ENCODE results near the gene RRAD. TPM values are rescaled to one million over a fixed set of nuclear protein-coding genes. Genes with fewer than 3 reads are reported as not detected.
"Not testable (repeated sequence)": the region's sequence is repeated elsewhere in the genome, so short reads cannot be mapped to it uniquely, and the experiment has no call there.

RRAD gene
- total RNA-seq = under 1 TPM in 1 of 2 experiments, not detected in 1; 0.55 TPM
- polyA plus RNA-seq = not detected
- total RNA-seq = 0 to 1.4 (median 0.45) reads per million in 6 experiments

GRCh38 chr16:66925322-66925840, at the start of gene RRAD:
Gene RRAD (minus strand): TSS chr16:66925535. CDS start chr16:66925179, 356 bp downstream.
- ATAC-seq = peak; percentile 15 to 17
- H3K4me3 Mint-ChIP-seq = peak within 1 kb of the TSS; percentile 54 to 80 (median 71)
- H3K27ac Mint-ChIP-seq = peak within 1 kb of the TSS in 3 of 10 donors; percentile 41 to 59 (median 47)
- peaks cover 0 to 3% (median 0%) of the 10 kb centered on the region in 3 donors for H3K36me3 Mint-ChIP-seq
- peak in 1 of 10 donors; percentile 13 for DNase-seq
- POLR2A ChIA-PET = no interaction called here
- peaks cover 11 to 43% (median 18%) of the 10 kb centered on the region in 5 donors for H3K27me3 Mint-ChIP-seq
- peaks cover 2 to 15% (median 6%) of the 10 kb centered on the region in 4 donors for H3K4me1 Mint-ChIP-seq
- no peaks in the 10 kb centered on the region for H3K9me3 Mint-ChIP-seq

- H3K4me3 Mint-ChIP-seq = peak overlapping the region; percentile 54 to 86 (median 72)
- H3K9me3 Mint-ChIP-seq, ATAC-seq, H3K36me3 Mint-ChIP-seq, H3K27me3 Mint-ChIP-seq, POLR2A ChIA-PET: not testable (repeated sequence)
- peak overlapping the region in 5 of 10 donors; percentile 6 to 69 (median 58) for H3K27ac Mint-ChIP-seq
- H3K4me1 Mint-ChIP-seq = peaks cover 4 to 14% (median 10%) of the 10 kb centered on the region in 4 donors
- DNase-seq = peak in 6 of 10 donors; percentile 11 to 37 (median 31)
These were observed 49.6 kb upstream of the RRAD start for GRCh38 chr16:66974932-66975246.

- not testable (repeated sequence) for H3K27me3 Mint-ChIP-seq, H3K9me3 Mint-ChIP-seq, H3K36me3 Mint-ChIP-seq, DNase-seq, ATAC-seq
- H3K4me1 Mint-ChIP-seq = peaks cover 4 to 14% (median 10%) of the 10 kb centered on the region in 4 donors
- peak overlapping the region in 7 of 10 donors; percentile 54 to 86 (median 74) for H3K4me3 Mint-ChIP-seq
- H3K27ac Mint-ChIP-seq = peak overlapping the region in 2 of 10 donors; percentile 6 to 58
- POLR2A ChIA-PET = interaction anchor here (0.5 kb wide), 1 partner anchor 119 kb away, joined by 4 read pairs; no protein-coding TSS in a partner anchor
These were observed 49.0 kb upstream of the RRAD start for GRCh38 chr16:66974156-66974931.

GRCh38 chr16:66973716-66974115, 48.4 kb upstream of the RRAD start:
- no peak overlapping the region for H3K4me3 Mint-ChIP-seq
- H3K4me1 Mint-ChIP-seq = peaks cover 4 to 14% (median 10%) of the 10 kb centered on the region in 4 donors
- H3K27ac Mint-ChIP-seq = no peak overlapping the region
- ATAC-seq (no peak), DNase-seq (no peak)
- POLR2A ChIA-PET = interaction anchor here (0.5 kb wide), 1 partner anchor 120 kb away, joined by 4 read pairs; no protein-coding TSS in a partner anchor
- H3K9me3 Mint-ChIP-seq = no peaks in the 10 kb centered on the region
- no peaks in the 10 kb centered on the region for H3K36me3 Mint-ChIP-seq
- peaks cover 0 to 8% (median 0%) of the 10 kb centered on the region in 5 donors for H3K27me3 Mint-ChIP-seq

- no peaks in the 10 kb centered on the region for H3K36me3 Mint-ChIP-seq
- no peaks in the 10 kb centered on the region for H3K9me3 Mint-ChIP-seq
- POLR2A ChIA-PET = no interaction called here
- H3K4me1 Mint-ChIP-seq = peaks cover 4 to 14% (median 10%) of the 10 kb centered on the region in 4 donors
- DNase-seq (no peak), ATAC-seq (no peak)
- peaks cover 0 to 8% (median 0%) of the 10 kb centered on the region in 5 donors for H3K27me3 Mint-ChIP-seq
- peak overlapping the region in 1 of 10 donors; percentile 56 for H3K27ac Mint-ChIP-seq
- H3K4me3 Mint-ChIP-seq = no peak overlapping the region
These were observed 47.6 kb upstream of the RRAD start for GRCh38 chr16:66972983-66973382.

- peaks cover 0 to 4% (median 0%) of the 10 kb centered on the region in 5 donors for H3K27me3 Mint-ChIP-seq
- peak overlapping the region in 1 of 10 donors; percentile 51 for H3K27ac Mint-ChIP-seq
- H3K4me3 Mint-ChIP-seq = no peak overlapping the region
- no peak for DNase-seq
- no peak for ATAC-seq
- H3K4me1 Mint-ChIP-seq = peaks cover 4 to 12% (median 6%) of the 10 kb centered on the region in 4 donors
- H3K9me3 Mint-ChIP-seq = no peaks in the 10 kb centered on the region
- POLR2A ChIA-PET = interaction anchor here (1.1 kb wide), 1 partner anchor 203 kb away, joined by 3 read pairs; no protein-coding TSS in a partner anchor
- H3K36me3 Mint-ChIP-seq = no peaks in the 10 kb centered on the region
These were observed 45.7 kb upstream of the RRAD start for GRCh38 chr16:66970775-66971720.

GRCh38 chr16:66968847-66969246, 43.5 kb upstream of the RRAD start:
- DNase-seq (no peak), ATAC-seq (no peak)
- no peaks in the 10 kb centered on the region for H3K9me3 Mint-ChIP-seq
- no peaks in the 10 kb centered on the region for H3K4me1 Mint-ChIP-seq
- POLR2A ChIA-PET = no interaction called here
- H3K27me3 Mint-ChIP-seq = peaks cover 1 to 12% (median 2%) of the 10 kb centered on the region in 5 donors
- H3K36me3 Mint-ChIP-seq = no peaks in the 10 kb centered on the region
- H3K4me3 Mint-ChIP-seq = no peak overlapping the region
- no peak overlapping the region for H3K27ac Mint-ChIP-seq

- H3K36me3 Mint-ChIP-seq = no peaks in the 10 kb centered on the region
- no peaks in the 10 kb centered on the region for H3K9me3 Mint-ChIP-seq
- ATAC-seq (no peak), DNase-seq (no peak)
- POLR2A ChIA-PET = no interaction called here
- H3K4me3 Mint-ChIP-seq = no peak overlapping the region
- H3K27me3 Mint-ChIP-seq = peaks cover 0 to 12% (median 2%) of the 10 kb centered on the region in 5 donors
- peaks cover 3 to 15% (median 7%) of the 10 kb centered on the region in 4 donors for H3K4me1 Mint-ChIP-seq
- no peak overlapping the region for H3K27ac Mint-ChIP-seq
These were observed 38.7 kb upstream of the RRAD start for GRCh38 chr16:66964049-66964448.

- DNase-seq (no peak), ATAC-seq (no peak)
- H3K4me3 Mint-ChIP-seq = no peak overlapping the region
- H3K27me3 Mint-ChIP-seq = peaks cover 1 to 12% (median 7%) of the 10 kb centered on the region in 5 donors
- H3K4me1 Mint-ChIP-seq = peaks cover 10 to 25% (median 13%) of the 10 kb centered on the region in 4 donors
- POLR2A ChIA-PET = no interaction called here
- no peaks in the 10 kb centered on the region for H3K36me3 Mint-ChIP-seq
- H3K9me3 Mint-ChIP-seq = no peaks in the 10 kb centered on the region
- peak overlapping the region in 2 of 10 donors; percentile 52 to 77 for H3K27ac Mint-ChIP-seq
These were observed 36.6 kb upstream of the RRAD start for GRCh38 chr16:66961914-66962313.

- Mint-ChIP-seq H3K27me3 (peaks cover 2 to 12% (median 7%) of the 10 kb centered on the region in 5 donors), H3K27ac (peak within 1 kb of the TSS in 3 of 10 donors; percentile 52 to 80 (median 77)), H3K4me3 (no peak within 1 kb of the TSS), H3K36me3 (no peaks in the 10 kb centered on the region), H3K9me3 (no peaks in the 10 kb centered on the region), H3K4me1 (peaks cover 10 to 25% (median 13%) of the 10 kb centered on the region in 4 donors)
- DNase-seq (peak in 8 of 10 donors; percentile 16 to 40 (median 24)), ATAC-seq (peak; percentile 85 to 95)
- POLR2A ChIA-PET = no interaction called here
These were observed 35.9 kb upstream of the RRAD start, which contains the start of gene CES3 for GRCh38 chr16:66961065-66961744. Gene CES3 (plus strand): TSS chr16:66961266. CDS start chr16:66961308, 42 bp downstream.

GRCh38 chr16:66960270-66960669, 34.9 kb upstream of the RRAD start:
- Mint-ChIP-seq H3K9me3 (no peaks in the 10 kb centered on the region), H3K36me3 (no peaks in the 10 kb centered on the region), H3K27ac (no peak overlapping the region), H3K27me3 (peaks cover 3 to 10% (median 8%) of the 10 kb centered on the region in 5 donors), H3K4me3 (no peak overlapping the region), H3K4me1 (peaks cover 10 to 25% (median 13%) of the 10 kb centered on the region in 4 donors)
- DNase-seq (no peak), ATAC-seq (no peak)
- POLR2A ChIA-PET = no interaction called here

All from naive thymus-derived CD8-positive, alpha-beta T cell (primary cell).